Osteoblast (primary cell): ENCODE data around the gene NRG3. TPM values are rescaled to one million over a fixed set of nuclear protein-coding genes. Genes with fewer than 3 reads are reported as not detected.

Source experiments
- DNase-seq: peaks from one replicate; pipeline ENCODE4 v3.0.0; 2011; ENCODE audit warnings: low spot score, mixed read lengths; ENCODE audit not compliant: insufficient read length; ENCODE audit errors: missing footprints
- H2AFZ ChIP-seq: 2 replicates; pipeline ENCODE4 v1.6.0; 2011; ENCODE audit warnings: mild to moderate bottlenecking, low read length
- H3K27ac ChIP-seq: 2 replicates; pipeline ENCODE4 v1.5.1; 2011; ENCODE audit warnings: mild to moderate bottlenecking, low read depth, low read length, moderate library complexity
- H3K27me3 ChIP-seq: 2 replicates; pipeline ENCODE4 v1.6.0; 2012; ENCODE audit warnings: mild to moderate bottlenecking, control low read depth, inconsistent platforms, low read length, moderate library complexity; ENCODE audit not compliant: insufficient read depth
- H3K36me3 ChIP-seq: 2 replicates; pipeline ENCODE4 v1.5.1; 2011; ENCODE audit warnings: mild to moderate bottlenecking, low read length, control low read depth, moderate library complexity; ENCODE audit not compliant: insufficient read depth
- H3K4me1 ChIP-seq: 2 replicates; pipeline ENCODE4 v1.5.1; 2011; ENCODE audit warnings: mild to moderate bottlenecking, low read length, control low read depth, moderate library complexity; ENCODE audit not compliant: insufficient read depth
- H3K4me2 ChIP-seq: 2 replicates; pipeline ENCODE4 v1.6.0; 2011; ENCODE audit warnings: mild to moderate bottlenecking, low read length; ENCODE audit not compliant: insufficient read depth
- H3K4me3 ChIP-seq: fragments of 200-600 bp; sonication (generic); 3 replicates; pipeline ENCODE4 v1.5.1; 2012; ENCODE audit warnings: mild to moderate bottlenecking, low read length, inconsistent platforms; ENCODE audit not compliant: insufficient read depth
- H3K79me2 ChIP-seq: 2 replicates; pipeline ENCODE4 v1.6.0; 2012; ENCODE audit warnings: mild to moderate bottlenecking, low read length, control low read depth, inconsistent platforms; ENCODE audit not compliant: insufficient read depth
- H3K9me3 ChIP-seq: 2 replicates; pipeline ENCODE4 v1.5.1; 2011; ENCODE audit warnings: low read depth, low read length, control low read depth
- H4K20me1 ChIP-seq: 2 replicates; pipeline ENCODE4 v1.6.0; 2012; ENCODE audit warnings: mild to moderate bottlenecking, low read length, control low read depth; ENCODE audit not compliant: insufficient read depth
- CTCF ChIP-seq: IDR thresholded peaks from 2 replicates; pipeline ENCODE4 v1.5.1; 2011; ENCODE audit warnings: mild to moderate bottlenecking, low read depth, low read length, moderate library complexity; ENCODE audit errors: extremely low read depth
- total RNA-seq: library from RNA; depleted of rRNA; stranded (reverse); fragments of >200 nt; gene quantifications from 2 replicates; pipeline ENCODE4 v1.2.3, GENCODE V29; 2012

The NRG3 gene
- total RNA-seq, 1 donor = not detected

GRCh38 chr10:82762641-82763040 lies 887.6 kb downstream of the NRG3 start:
- Histone ChIP-seq H3K79me2 (no peaks in the 10 kb centered on the region), H2AFZ (no peak overlapping the region), H3K27ac (no peak overlapping the region), H3K9me3 (no peaks in the 10 kb centered on the region), H3K4me1 (no peaks in the 10 kb centered on the region), H3K27me3 (no peaks in the 10 kb centered on the region), H3K4me2 (no peak overlapping the region), H3K36me3 (no peaks in the 10 kb centered on the region), H4K20me1 (no peaks in the 10 kb centered on the region), H3K4me3 (no peak overlapping the region)
- TF ChIP-seq CTCF = no peak
- no peak for DNase-seq

- Histone ChIP-seq H3K9me3 (no peaks in the 10 kb centered on the region), H4K20me1 (no peaks in the 10 kb centered on the region), H3K79me2 (no peaks in the 10 kb centered on the region), H3K4me1 (no peaks in the 10 kb centered on the region), H3K4me2 (no peak overlapping the region), H3K27ac (no peak overlapping the region), H3K36me3 (no peaks in the 10 kb centered on the region), H3K27me3 (no peaks in the 10 kb centered on the region), H2AFZ (no peak overlapping the region), H3K4me3 (no peak overlapping the region)
- DNase-seq = no peak
- no peak for TF ChIP-seq CTCF
Observed at GRCh38 chr10:82768040-82768439, 893.0 kb downstream of the NRG3 start.

GRCh38 chr10:82778908-82779307 lies 903.9 kb downstream of the NRG3 start:
- Histone ChIP-seq H2AFZ (no peak overlapping the region), H3K9me3 (no peaks in the 10 kb centered on the region), H3K36me3 (no peaks in the 10 kb centered on the region), H3K79me2 (no peaks in the 10 kb centered on the region), H3K4me2 (no peak overlapping the region), H3K27ac (no peak overlapping the region), H3K4me1 (no peaks in the 10 kb centered on the region), H3K4me3 (no peak overlapping the region), H4K20me1 (no peaks in the 10 kb centered on the region), H3K27me3 (no peaks in the 10 kb centered on the region)
- no peak for DNase-seq
- no peak for TF ChIP-seq CTCF

GRCh38 chr10:82796510-82796909 lies 921.5 kb downstream of the NRG3 start:
- H4K20me1 ChIP-seq = no peaks in the 10 kb centered on the region
- H3K79me2 ChIP-seq = no peaks in the 10 kb centered on the region
- DNase-seq = no peak
- H2AFZ ChIP-seq = no peak overlapping the region
- H3K4me3 ChIP-seq = no peak overlapping the region
- no peaks in the 10 kb centered on the region for H3K27me3 ChIP-seq
- TF ChIP-seq CTCF = peak; percentile 34
- H3K36me3 ChIP-seq = no peaks in the 10 kb centered on the region
- H3K4me2 ChIP-seq = no peak overlapping the region
- H3K4me1 ChIP-seq = no peaks in the 10 kb centered on the region
- no peak overlapping the region for H3K27ac ChIP-seq
- no peaks in the 10 kb centered on the region for H3K9me3 ChIP-seq
